CD4-positive, alpha-beta T cell treated with Interleukin-21 for 1 hour (primary cell): ENCODE results near the gene TPSAB1.

ENCODE experiments used
- DNase-seq: peaks from one replicate; pipeline ENCODE4 v3.0.0-alpha.2; 2020

The TPSAB1 gene

GRCh38 chr16:1288813-1289476, 48.4 kb downstream of the TPSAB1 start:
- no peak for DNase-seq

DNA sequence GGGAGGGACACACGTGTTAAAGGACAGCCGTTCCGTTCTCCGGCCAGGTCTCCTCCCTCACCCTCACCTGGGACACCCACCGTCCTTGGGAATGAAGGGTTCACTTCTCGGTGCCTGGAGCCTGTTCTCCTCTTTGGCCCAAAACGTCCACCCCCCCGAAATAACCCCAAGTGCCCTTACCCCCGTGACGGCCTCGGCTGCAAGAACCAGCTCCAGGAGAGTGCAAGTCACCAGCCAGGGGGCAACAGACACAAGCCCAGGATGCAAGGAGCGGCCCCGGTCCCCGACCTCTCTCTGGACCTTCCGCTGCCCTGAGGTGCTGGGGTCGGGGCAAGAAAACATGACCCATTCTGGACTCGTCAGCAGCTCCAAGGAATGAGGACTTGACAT, 49.0 kb downstream of the TPSAB1 start:
- DNase-seq = no peak

- no peak for DNase-seq
Measured at GRCh38 chr16:1290063-1290501, 49.6 kb downstream of the TPSAB1 start.

DNA sequence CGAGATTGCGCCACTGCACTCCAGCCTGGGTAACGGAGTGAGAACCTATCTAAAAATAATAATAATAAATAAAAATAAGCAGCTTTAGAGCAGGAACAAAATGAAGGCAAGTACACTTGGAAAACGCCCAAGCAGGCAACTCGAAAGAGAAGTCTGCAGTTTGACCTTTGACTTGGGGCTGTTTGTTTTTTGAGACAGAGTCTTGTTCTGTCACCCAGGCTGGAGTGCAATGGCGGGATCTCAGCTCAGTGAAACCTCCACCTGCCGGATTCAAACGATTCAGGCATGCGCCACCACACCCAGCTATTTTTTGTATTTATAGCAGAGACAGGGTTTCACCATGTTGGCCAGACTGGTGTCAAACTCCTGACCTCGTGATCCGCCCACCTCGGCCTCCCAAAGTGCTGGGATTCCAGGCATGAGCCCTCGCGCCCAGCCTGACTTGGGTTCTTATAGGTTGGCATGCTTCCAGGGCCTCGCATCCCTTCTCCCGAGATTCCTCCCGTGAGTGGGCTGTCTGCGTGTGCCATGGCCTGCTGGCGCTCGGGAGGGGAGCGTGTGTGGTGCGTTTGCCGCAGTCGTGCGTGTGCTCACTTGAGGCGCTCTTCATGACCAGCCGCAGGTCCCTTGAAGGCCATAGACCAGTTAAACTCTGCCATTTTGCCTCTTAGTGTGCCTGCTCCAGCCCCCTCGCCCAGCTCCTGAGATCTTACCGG, 50.5 kb downstream of the TPSAB1 start:
- no peak for DNase-seq

- no peak for DNase-seq
Measured at GRCh38 chr16:1291576-1291974, 51.1 kb downstream of the TPSAB1 start.
